Calu3 (cell line): ENCODE results near the gene ATP8A2. TPM values are rescaled to one million over a fixed set of nuclear protein-coding genes. Genes with fewer than 3 reads are reported as not detected.

Source experiments
- BruUV-seq: library from RNA; stranded (reverse); fragments of 400-500 nt; replicated peaks from 2 replicates; lab custom pipeline; 2021; lab: Mats Ljungman, UMichigan
- CTCF ChIA-PET: fragments of 300-600 bp; sonication (Branson Sonifier 250); formaldehyde crosslinking; loops from one replicate; lab custom pipeline; 2022; ENCODE audit warnings: antibody characterized with exemption; lab: Charles Lee
- DNase-seq: peaks from one replicate; pipeline ENCODE4 v3.0.0; 2022
- H3K27ac Mint-ChIP-seq: one replicate; pipeline ENCODE4 v1.8.0; 2022; ENCODE audit warnings: mixed read lengths; ENCODE audit not compliant: unreplicated experiment
- H3K27me3 Mint-ChIP-seq: one replicate; pipeline ENCODE4 v1.8.0; 2022; ENCODE audit warnings: mixed read lengths; ENCODE audit not compliant: unreplicated experiment
- H3K36me3 Mint-ChIP-seq: one replicate; pipeline ENCODE4 v1.8.0; 2022; ENCODE audit warnings: mild to moderate bottlenecking, moderate library complexity, mixed read lengths; ENCODE audit not compliant: insufficient read depth, unreplicated experiment
- H3K4me1 Mint-ChIP-seq: one replicate; pipeline ENCODE4 v1.8.0; 2022; ENCODE audit warnings: mild to moderate bottlenecking, low read depth, mixed read lengths; ENCODE audit not compliant: unreplicated experiment
- H3K4me3 Mint-ChIP-seq: one replicate; pipeline ENCODE4 v1.8.0; 2022; ENCODE audit warnings: mild to moderate bottlenecking, low read depth, moderate library complexity, mixed read lengths; ENCODE audit not compliant: unreplicated experiment
- H3K9me3 Mint-ChIP-seq: one replicate; pipeline ENCODE4 v1.8.0; 2022; ENCODE audit warnings: low read depth, mixed read lengths; ENCODE audit not compliant: unreplicated experiment
- intact Hi-C: fragments of 100-400 bp; cut with micrococcal nuclease; formaldehyde crosslinking; loops from one replicate; pipeline ENCODE4 v1.10.0; 2022; ENCODE audit not compliant: unreplicated experiment
- total RNA-seq: library from RNA; stranded (reverse); gene quantifications from 2 replicates; pipeline ENCODE4 v1.2.3, GENCODE V29; 2022
- TF ChIP-seq, protein P1 (sequence below): fragments of 200-600 bp; IDR thresholded peaks from one replicate; pipeline ENCODE4 v1.8.0; 2022; ENCODE audit warnings: antibody characterized with exemption; ENCODE audit not compliant: unreplicated experiment

ATP8A2 gene
- total RNA-seq, 1 experiment from 2014 or later: 0.05 TPM

DNA sequence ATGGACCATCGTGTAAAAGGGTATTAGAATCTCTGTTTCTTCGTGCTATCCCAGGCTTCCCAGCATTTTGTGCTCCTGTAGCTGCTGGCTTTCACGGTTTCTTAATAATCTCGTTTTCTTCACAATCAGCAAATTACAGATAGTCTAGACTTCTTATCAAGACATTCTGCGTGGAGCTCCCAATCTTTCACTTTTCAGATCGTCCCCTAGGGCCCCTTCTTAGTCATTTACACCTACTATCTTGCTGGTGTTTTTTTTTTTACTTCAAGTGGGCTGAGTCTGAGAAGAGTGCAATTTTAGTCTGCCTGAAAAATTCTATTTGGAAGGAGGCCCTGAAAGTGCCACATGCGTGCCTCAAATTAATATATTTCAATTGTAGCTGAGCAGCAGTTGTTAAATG is 404.9 kb downstream of the ATP8A2 start:
- H3K4me1 Mint-ChIP-seq: peaks cover 8% of the 10 kb centered on the region
- BruUV-seq: no TSS peak
- intact Hi-C loops: no loop called here
- H3K4me3 Mint-ChIP-seq: no peak overlapping the region
- TF ChIP-seq, protein P1, sequence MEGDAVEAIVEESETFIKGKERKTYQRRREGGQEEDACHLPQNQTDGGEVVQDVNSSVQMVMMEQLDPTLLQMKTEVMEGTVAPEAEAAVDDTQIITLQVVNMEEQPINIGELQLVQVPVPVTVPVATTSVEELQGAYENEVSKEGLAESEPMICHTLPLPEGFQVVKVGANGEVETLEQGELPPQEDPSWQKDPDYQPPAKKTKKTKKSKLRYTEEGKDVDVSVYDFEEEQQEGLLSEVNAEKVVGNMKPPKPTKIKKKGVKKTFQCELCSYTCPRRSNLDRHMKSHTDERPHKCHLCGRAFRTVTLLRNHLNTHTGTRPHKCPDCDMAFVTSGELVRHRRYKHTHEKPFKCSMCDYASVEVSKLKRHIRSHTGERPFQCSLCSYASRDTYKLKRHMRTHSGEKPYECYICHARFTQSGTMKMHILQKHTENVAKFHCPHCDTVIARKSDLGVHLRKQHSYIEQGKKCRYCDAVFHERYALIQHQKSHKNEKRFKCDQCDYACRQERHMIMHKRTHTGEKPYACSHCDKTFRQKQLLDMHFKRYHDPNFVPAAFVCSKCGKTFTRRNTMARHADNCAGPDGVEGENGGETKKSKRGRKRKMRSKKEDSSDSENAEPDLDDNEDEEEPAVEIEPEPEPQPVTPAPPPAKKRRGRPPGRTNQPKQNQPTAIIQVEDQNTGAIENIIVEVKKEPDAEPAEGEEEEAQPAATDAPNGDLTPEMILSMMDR: no peak
- H3K27me3 Mint-ChIP-seq: peaks cover 13% of the 10 kb centered on the region
- no peaks in the 10 kb centered on the region for H3K36me3 Mint-ChIP-seq
- no peaks in the 10 kb centered on the region for H3K9me3 Mint-ChIP-seq
- H3K27ac Mint-ChIP-seq: no peak overlapping the region
- CTCF ChIA-PET: no interaction called here
- DNase-seq: no peak

DNA sequence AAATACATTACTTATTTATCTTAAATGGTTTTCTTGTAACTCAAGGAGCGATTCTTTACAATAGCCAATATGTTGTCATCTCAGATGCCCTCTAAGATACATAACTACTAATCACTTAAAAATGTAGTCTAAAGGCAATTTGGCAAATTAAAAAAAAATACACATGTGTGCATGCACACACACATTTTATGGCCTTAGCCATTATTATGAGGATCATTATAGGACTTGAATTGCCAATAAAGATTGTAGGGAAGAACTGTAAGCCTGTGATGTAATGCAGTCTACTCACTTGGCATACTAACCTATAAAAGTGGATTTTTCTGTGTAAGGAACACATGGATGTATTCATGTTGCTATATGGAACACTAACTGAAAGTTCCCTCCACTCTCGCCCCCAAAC is 405.7 kb downstream of the ATP8A2 start:
- Mint-ChIP-seq H3K4me1 (peaks cover 8% of the 10 kb centered on the region), H3K9me3 (no peaks in the 10 kb centered on the region), H3K4me3 (no peak overlapping the region), H3K36me3 (no peaks in the 10 kb centered on the region), H3K27ac (no peak overlapping the region), H3K27me3 (peaks cover 13% of the 10 kb centered on the region)
- intact Hi-C loops: no loop called here
- no TSS peak for BruUV-seq
- CTCF ChIA-PET: no interaction called here
- DNase-seq: no peak
- TF ChIP-seq, protein P1: no peak

DNA sequence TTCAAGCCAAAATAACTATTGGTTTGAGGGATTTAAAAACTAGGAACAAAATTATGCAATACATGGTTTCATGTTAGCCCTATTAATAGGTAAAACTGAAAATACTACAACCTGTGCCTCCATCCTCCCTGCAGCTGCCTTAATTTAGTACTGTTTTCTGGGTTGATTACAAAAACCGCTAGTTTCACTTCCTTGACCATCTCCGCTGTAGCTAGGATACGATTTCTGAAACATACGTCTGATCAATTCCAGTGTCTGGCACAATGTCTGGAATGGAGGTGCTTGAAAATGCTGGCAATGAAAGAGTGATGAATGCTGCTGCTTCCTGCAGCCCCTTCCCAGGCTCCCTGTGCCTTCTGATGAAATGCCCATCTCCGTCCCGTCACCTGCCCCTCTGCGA is 406.6 kb downstream of the ATP8A2 start:
- no peak overlapping the region for H3K27ac Mint-ChIP-seq
- H3K36me3 Mint-ChIP-seq: no peaks in the 10 kb centered on the region
- CTCF ChIA-PET: no interaction called here

DNA sequence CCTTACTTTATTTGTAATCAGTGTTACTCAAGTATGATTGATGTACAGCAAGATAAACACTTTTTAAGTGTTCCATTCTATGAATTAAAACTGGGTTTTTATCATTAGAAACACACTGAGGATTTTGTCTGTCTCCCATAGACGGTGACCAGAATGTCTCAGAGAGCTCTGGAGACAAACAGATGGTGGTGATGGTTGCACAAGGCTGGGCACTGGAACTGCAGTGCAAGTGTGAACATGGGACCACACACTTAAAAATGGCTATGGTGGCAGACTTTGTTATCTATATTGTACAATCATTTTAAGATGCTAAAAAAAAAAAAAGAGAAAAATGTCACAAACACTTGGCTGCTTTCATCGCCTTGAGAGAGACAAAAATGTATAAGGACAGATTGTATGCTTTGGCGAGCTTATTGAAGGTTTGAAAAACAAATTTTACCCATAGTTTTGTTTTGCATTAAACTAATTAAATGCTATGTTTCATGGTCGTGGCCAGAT is 407.1 kb downstream of the ATP8A2 start:
- TF ChIP-seq, protein P1: no peak
- DNase-seq: no peak
- Mint-ChIP-seq H3K27ac (no peak overlapping the region), H3K4me3 (no peak overlapping the region), H3K36me3 (no peaks in the 10 kb centered on the region), H3K27me3 (peaks cover 13% of the 10 kb centered on the region), H3K4me1 (peaks cover 2% of the 10 kb centered on the region), H3K9me3 (no peaks in the 10 kb centered on the region)
- intact Hi-C loops: no loop called here
- BruUV-seq: no TSS peak
- CTCF ChIA-PET: no interaction called here

More for the DNA sequence above, 406.6 kb downstream of the ATP8A2 start:
- Mint-ChIP-seq H3K27me3 (peaks cover 13% of the 10 kb centered on the region), H3K9me3 (no peaks in the 10 kb centered on the region), H3K4me3 (no peak overlapping the region), H3K4me1 (peaks cover 7% of the 10 kb centered on the region)
- TF ChIP-seq, protein P1: no peak
- BruUV-seq: no TSS peak
- no peak for DNase-seq
- intact Hi-C loops: no loop called here
